Left lung (tissue), 10 donors: Measurements from ENCODE around the gene FOXD2. TPM values are rescaled to one million over a fixed set of nuclear protein-coding genes. Genes with fewer than 3 reads are reported as not detected.

Experiments
- ATAC-seq: fragments of 200-7000 bp; cut with Tn5 transposase; one replicate; pipeline ENCODE4 v1.9.1; 2020; ENCODE audit warnings: moderate library complexity
- DNase-seq, 4 donors: peaks; one replicate each; pipeline ENCODE4 v3.0.0-alpha.2; 2013 to 2020
- H3K27ac ChIP-seq, 2 donors: fragments of 200-600 bp; sonication (generic) in 1 of 2; one replicate each; pipeline versions ENCODE4 v1.5.0 to v1.8.0; 2020 to 2021
- H3K27me3 ChIP-seq, 2 donors: fragments of 200-600 bp; sonication (generic) in 1 of 2; one replicate each; pipeline versions ENCODE4 v1.5.0 to v1.8.0; 2020 to 2021
- H3K36me3 ChIP-seq, 2 donors: fragments of 200-600 bp; sonication (generic) in 1 of 2; one replicate each; pipeline versions ENCODE4 v1.5.0 to v1.8.0; 2020 to 2021
- H3K4me1 ChIP-seq, 2 donors: fragments of 200-600 bp; one replicate each; pipeline ENCODE4 v1.8.0; 2021
- H3K4me3 ChIP-seq, 2 donors: fragments of 200-600 bp; sonication (generic) in 1 of 2; one replicate each; pipeline versions ENCODE4 v1.5.0 to v1.8.0; 2020 to 2021; ENCODE audit warnings: mild to moderate bottlenecking in 1 of 2
- H3K9me3 ChIP-seq, 2 donors: fragments of 200-600 bp; sonication (generic) in 1 of 2; one replicate each; pipeline versions ENCODE4 v1.5.0 to v1.8.0; 2020 to 2021
- intact Hi-C, 2 donors: fragments of 100-400 bp; cut with DNase I; formaldehyde crosslinking; loops; one replicate each; pipeline versions ENCODE4 v1.11.2 to v1.14.2; 2022
- polyA plus RNA-seq, 6 donors: library from polyadenylated mRNA; unstranded; fragments of 120-200 nt; gene quantifications; one replicate each; pipeline ENCODE4 v1.2.1, GENCODE V29; 2013; ENCODE audit not compliant: insufficient read length in 6 of 6
- total RNA-seq, 2 donors: library from RNA; stranded (reverse); fragmentation: NEBNext Ultra II Directional; extraction: Animal tissue kit (Norgen Biotek cat#: 25700); gene quantifications; one replicate each; pipeline ENCODE4 v1.2.1, GENCODE V29; 2021
- TF ChIP-seq, protein P1 (sequence below), 2 donors: fragments of 200-600 bp; sonication (generic) in 1 of 2; IDR thresholded peaks; one replicate each; pipeline versions ENCODE4 v1.5.0 to v1.8.0; 2021; ENCODE audit warnings: antibody characterized with exemption in 2 of 2
- donor health status: DM: no; HTN: yes; CAD: no.
- donor health status: DM: no; HTN: no; CAD: no.

The FOXD2 gene
- total and polyA plus RNA-seq, 8 donors, result 0.29 to 0.46 (median 0.35) TPM

DNA sequence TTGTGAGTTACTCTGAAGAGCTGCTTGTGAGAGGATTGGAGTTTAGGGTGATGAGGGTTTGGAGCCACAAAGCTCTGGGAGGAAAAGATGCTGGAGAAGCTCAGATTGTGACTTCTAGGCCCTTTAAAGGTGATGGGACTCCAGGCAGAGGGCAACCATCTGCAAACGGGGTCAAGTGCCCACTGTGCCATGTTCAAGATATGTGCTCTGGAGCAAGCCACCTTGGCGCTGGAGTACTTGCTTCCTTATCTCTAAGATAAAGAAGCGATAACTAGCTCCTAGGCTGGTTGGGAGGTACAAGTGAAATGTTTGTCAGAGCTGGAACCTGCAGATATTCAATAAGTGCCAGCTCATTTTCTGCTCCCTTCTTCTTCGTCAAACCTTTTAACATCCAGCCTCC lies 36.1 kb upstream of the FOXD2 start:
- DNase-seq (no peak), ATAC-seq (no peak)
- intact Hi-C loops, result no loop called here
- H3K27ac ChIP-seq, result no peak overlapping the region
- peaks cover 0 to 29% of the 10 kb centered on the region in 2 donors for H3K27me3 ChIP-seq
- no peaks in the 10 kb centered on the region for H3K4me1 ChIP-seq
- H3K36me3 ChIP-seq, result no peaks in the 10 kb centered on the region
- H3K9me3 ChIP-seq, result no peaks in the 10 kb centered on the region
- TF ChIP-seq, protein P1, sequence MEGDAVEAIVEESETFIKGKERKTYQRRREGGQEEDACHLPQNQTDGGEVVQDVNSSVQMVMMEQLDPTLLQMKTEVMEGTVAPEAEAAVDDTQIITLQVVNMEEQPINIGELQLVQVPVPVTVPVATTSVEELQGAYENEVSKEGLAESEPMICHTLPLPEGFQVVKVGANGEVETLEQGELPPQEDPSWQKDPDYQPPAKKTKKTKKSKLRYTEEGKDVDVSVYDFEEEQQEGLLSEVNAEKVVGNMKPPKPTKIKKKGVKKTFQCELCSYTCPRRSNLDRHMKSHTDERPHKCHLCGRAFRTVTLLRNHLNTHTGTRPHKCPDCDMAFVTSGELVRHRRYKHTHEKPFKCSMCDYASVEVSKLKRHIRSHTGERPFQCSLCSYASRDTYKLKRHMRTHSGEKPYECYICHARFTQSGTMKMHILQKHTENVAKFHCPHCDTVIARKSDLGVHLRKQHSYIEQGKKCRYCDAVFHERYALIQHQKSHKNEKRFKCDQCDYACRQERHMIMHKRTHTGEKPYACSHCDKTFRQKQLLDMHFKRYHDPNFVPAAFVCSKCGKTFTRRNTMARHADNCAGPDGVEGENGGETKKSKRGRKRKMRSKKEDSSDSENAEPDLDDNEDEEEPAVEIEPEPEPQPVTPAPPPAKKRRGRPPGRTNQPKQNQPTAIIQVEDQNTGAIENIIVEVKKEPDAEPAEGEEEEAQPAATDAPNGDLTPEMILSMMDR (IDR thresholded peaks at IDR 0.05), result no peak
- H3K4me3 ChIP-seq, result no peak overlapping the region

GRCh38 chr1:47402591-47402990 lies 35.3 kb upstream of the FOXD2 start:
- peaks cover 0 to 29% of the 10 kb centered on the region in 2 donors for H3K27me3 ChIP-seq
- intact Hi-C loops, result no loop called here
- H3K4me1 ChIP-seq, result no peaks in the 10 kb centered on the region
- no peak overlapping the region for H3K4me3 ChIP-seq
- ATAC-seq (no peak), DNase-seq (no peak)
- no peaks in the 10 kb centered on the region for H3K9me3 ChIP-seq
- TF ChIP-seq, protein P1 (IDR thresholded peaks at IDR 0.05), result no peak
- H3K36me3 ChIP-seq, result no peaks in the 10 kb centered on the region
- no peak overlapping the region for H3K27ac ChIP-seq

GRCh38 chr1:47403321-47403910 lies 34.4 kb upstream of the FOXD2 start:
- TF ChIP-seq, protein P1 (IDR thresholded peaks at IDR 0.05), result no peak
- DNase-seq (no peak), ATAC-seq (no peak)
- peaks cover 0 to 29% of the 10 kb centered on the region in 2 donors for H3K27me3 ChIP-seq
- H3K36me3 ChIP-seq, result no peaks in the 10 kb centered on the region
- no peaks in the 10 kb centered on the region for H3K9me3 ChIP-seq
- H3K4me3 ChIP-seq, result no peak overlapping the region
- H3K4me1 ChIP-seq, result no peaks in the 10 kb centered on the region
- no peak overlapping the region for H3K27ac ChIP-seq
- intact Hi-C loops, result no loop called here

- peaks cover 0 to 19% of the 10 kb centered on the region in 2 donors for H3K27me3 ChIP-seq
- H3K9me3 ChIP-seq, result no peaks in the 10 kb centered on the region
- no peak overlapping the region for H3K4me3 ChIP-seq
- peak; percentile 22 for ATAC-seq
- no peaks in the 10 kb centered on the region for H3K4me1 ChIP-seq
- no peak overlapping the region for H3K27ac ChIP-seq
- H3K36me3 ChIP-seq, result no peaks in the 10 kb centered on the region
- DNase-seq, result peak in 1 of 4 donors; percentile 68
- intact Hi-C loops, result no loop called here
- TF ChIP-seq, protein P1 (IDR thresholded peaks at IDR 0.05), result no peak
Observed at GRCh38 chr1:47405697-47406096, 32.1 kb upstream of the FOXD2 start.

GRCh38 chr1:47406966-47407365 lies 30.9 kb upstream of the FOXD2 start:
- H3K36me3 ChIP-seq, result no peaks in the 10 kb centered on the region
- no peaks in the 10 kb centered on the region for H3K4me1 ChIP-seq
- TF ChIP-seq, protein P1 (IDR thresholded peaks at IDR 0.05), result no peak
- DNase-seq (no peak), ATAC-seq (no peak)
- intact Hi-C loops, result no loop called here
- H3K4me3 ChIP-seq, result no peak overlapping the region
- H3K9me3 ChIP-seq, result no peaks in the 10 kb centered on the region
- peaks cover 0 to 19% of the 10 kb centered on the region in 2 donors for H3K27me3 ChIP-seq
- H3K27ac ChIP-seq, result no peak overlapping the region
